NOMO-1 (cell line): ENCODE measurements around the gene PRR13.
A peak's percentile ranks its signal among the peaks of the same experiment; 100 is the strongest.
"Not testable (repeated sequence)": the region's sequence is repeated elsewhere in the genome, so short reads cannot be mapped to it uniquely, and the experiment has no call there.

Experiments
- DNase-seq, 2 experiments: peaks; one replicate each; lab custom pipeline; 2025; ENCODE audit not compliant: unreplicated experiment in 2 of 2; lab: John Stamatoyannopoulos, UW

PRR13 gene

GRCh38 chr12:53441040-53441833 lies at the start of gene PRR13:
Gene PRR13 (plus strand): TSS chr12:53441734. CDS start chr12:53442715, 981 bp downstream.
- peak; percentile 100 for DNase-seq

- DNase-seq, result no peak
Observed at GRCh38 chr12:53399896-53400295, 41.6 kb upstream of the PRR13 start.

- DNase-seq, result not testable (repeated sequence)
Observed at GRCh38 chr12:53402351-53402750, 39.2 kb upstream of the PRR13 start.

- DNase-seq, result no peak
Observed at GRCh38 chr12:53402871-53403270, 38.7 kb upstream of the PRR13 start.

- DNase-seq, result no peak
Observed at GRCh38 chr12:53410951-53411350, 30.6 kb upstream of the PRR13 start.

GRCh38 chr12:53413485-53414204 lies 27.9 kb upstream of the PRR13 start:
- no peak for DNase-seq

GRCh38 chr12:53414756-53415417 lies 26.6 kb upstream of the PRR13 start:
- DNase-seq, result no peak

- not testable (repeated sequence) for DNase-seq
Observed at GRCh38 chr12:53415752-53416389, 25.7 kb upstream of the PRR13 start.

GRCh38 chr12:53417291-53417816 lies 24.2 kb upstream of the PRR13 start:
- peak; percentile 61 to 91 for DNase-seq

- DNase-seq, result no peak
Observed at GRCh38 chr12:53418221-53418620, 23.3 kb upstream of the PRR13 start.

- DNase-seq, result no peak
Observed at GRCh38 chr12:53419756-53420155, 21.8 kb upstream of the PRR13 start.

- DNase-seq, result not testable (repeated sequence)
Observed at GRCh38 chr12:53422247-53422646, 19.3 kb upstream of the PRR13 start.

- no peak for DNase-seq
Observed at GRCh38 chr12:53423597-53423996, 17.9 kb upstream of the PRR13 start, which contains the start of gene AMHR2. Gene AMHR2 (plus strand): TSS chr12:53423855. CDS start chr12:53423935, 80 bp downstream.

GRCh38 chr12:53424626-53425514 lies 16.7 kb upstream of the PRR13 start:
- no peak for DNase-seq

- no peak for DNase-seq
Observed at GRCh38 chr12:53425515-53426150, 15.9 kb upstream of the PRR13 start.

GRCh38 chr12:53427905-53428594 lies 13.5 kb upstream of the PRR13 start:
- DNase-seq, result no peak

GRCh38 chr12:53428741-53429140 lies 12.8 kb upstream of the PRR13 start:
- DNase-seq, result no peak

- DNase-seq, result no peak
Observed at GRCh38 chr12:53430116-53430515, 11.4 kb upstream of the PRR13 start.

- no peak for DNase-seq
Observed at GRCh38 chr12:53431187-53431586, 10.3 kb upstream of the PRR13 start.
